ENCODE data around the gene PLAAT2.
"Not testable (repeated sequence)": the region's sequence is repeated elsewhere in the genome, so short reads cannot be mapped to it uniquely, and the experiment has no call there.

GRCh38 chr11:63550156-63550700 is 13.0 kb downstream of the PLAAT2 start:
- TF ChIP-seq CTCF (IDR thresholded peaks at IDR 0.05; ENCODE audit: poor library complexity); EZH2 (IDR thresholded peaks at IDR 0.05; ENCODE audit: borderline replicate concordance); EZH2phosphoT487 (IDR thresholded peaks at IDR 0.05; ENCODE audit: low read depth, severe bottlenecking, unreplicated experiment): not testable (repeated sequence)

Data from hepatocyte (in vitro differentiated cells).